ELR (cell line): Measurements from ENCODE around the gene BCS1L.
A peak's percentile ranks its signal among the peaks of the same experiment; 100 is the strongest.

Experiments used
- DNase-seq: peaks from one replicate; pipeline ENCODE4 v3.0.0-alpha.2; 2015; ENCODE audit warnings: low read depth

BCS1L gene

GRCh38 chr2:218662377-218662776, 2.9 kb downstream of the BCS1L start:
- DNase-seq = no peak

GRCh38 chr2:218662827-218663226, 3.3 kb downstream of the BCS1L start:
- DNase-seq = no peak

GRCh38 chr2:218663901-218664300, 4.4 kb downstream of the BCS1L start:
- no peak for DNase-seq

- no peak for DNase-seq
Measured at GRCh38 chr2:218664653-218665052, 5.2 kb downstream of the BCS1L start.

DNA sequence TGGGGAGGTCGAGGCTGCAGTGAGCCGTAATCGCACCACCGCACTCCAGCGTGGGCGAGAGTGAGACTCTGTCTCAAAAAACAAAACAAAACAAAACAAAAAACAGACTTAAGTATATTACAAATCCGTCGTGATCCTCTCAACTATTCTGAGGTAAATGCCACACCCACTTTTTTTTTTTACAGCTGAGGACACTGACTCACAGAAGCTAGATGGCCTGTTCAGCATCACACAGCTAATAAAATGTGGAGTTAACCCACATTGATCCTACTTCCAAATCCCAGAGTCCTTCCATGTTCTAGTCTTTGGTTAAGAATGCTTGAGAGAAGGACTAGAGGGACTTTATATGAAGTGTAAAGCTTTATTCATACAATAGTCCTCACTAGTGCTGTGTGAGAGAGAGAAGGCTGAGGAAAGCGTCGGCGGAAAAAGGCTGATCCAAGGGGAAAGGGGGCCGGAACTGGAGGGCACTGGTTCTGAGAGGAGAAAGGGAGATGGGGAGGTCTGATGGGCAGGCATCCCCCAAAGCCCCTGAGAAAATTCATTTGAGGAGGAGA, 11.7 kb downstream of the BCS1L start:
- peak; percentile 67 for DNase-seq

GRCh38 chr2:218671654-218672566, 12.4 kb downstream of the BCS1L start, which contains the start of the genes RNF25 and STK36:
RNF25 (minus strand) TSS chr2:218672002; CDS start chr2:218671970, 32 bp downstream.
STK36 (plus strand) TSS chr2:218672086; CDS start chr2:218672830, 744 bp downstream.
- DNase-seq = peak; percentile 96

- peak; percentile 65 for DNase-seq
Measured at GRCh38 chr2:218679119-218679518, 19.6 kb downstream of the BCS1L start.

GRCh38 chr2:218680061-218680460, 20.6 kb downstream of the BCS1L start:
- no peak for DNase-seq

GRCh38 chr2:218687400-218688060, 28.0 kb downstream of the BCS1L start:
- peak; percentile 89 for DNase-seq

GRCh38 chr2:218691234-218691633, 31.8 kb downstream of the BCS1L start:
- peak; percentile 29 for DNase-seq

DNA sequence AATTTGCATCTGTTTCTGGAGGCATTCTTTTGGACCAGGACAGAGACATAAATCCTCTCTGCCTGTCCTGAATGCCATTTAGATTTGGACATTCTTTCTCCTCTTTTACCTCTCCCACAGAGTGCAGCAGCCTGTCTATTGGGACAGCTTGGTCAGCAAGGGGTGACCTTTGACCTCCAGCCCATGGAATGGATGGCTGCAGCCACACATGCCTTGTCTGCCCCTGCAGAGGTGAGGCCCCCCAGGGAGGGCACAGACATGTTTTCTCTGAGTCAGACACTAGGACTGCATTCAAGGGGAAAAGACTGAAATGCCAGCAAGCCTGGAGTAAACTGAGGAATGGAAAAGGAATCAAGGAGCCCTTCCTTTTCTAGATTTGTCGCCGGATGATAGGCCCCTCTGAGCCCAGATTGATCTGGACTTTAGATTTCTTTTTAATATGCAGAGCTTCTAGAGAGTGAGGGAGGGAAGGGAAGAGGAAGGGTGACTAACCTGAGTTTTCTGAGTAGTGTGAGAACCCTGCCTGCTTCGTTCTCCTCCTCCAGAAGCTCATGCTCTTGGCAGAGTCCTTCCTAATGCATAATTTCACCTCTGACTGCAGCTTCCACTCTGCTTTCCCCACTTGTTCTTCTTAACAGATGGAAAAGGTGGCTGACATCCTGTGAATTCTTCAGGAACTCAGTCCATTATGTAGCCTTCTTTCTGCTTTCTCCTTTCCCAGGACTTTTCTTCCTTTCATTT, 35.1 kb downstream of the BCS1L start:
- peak; percentile 28 for DNase-seq

GRCh38 chr2:218698885-218699284, 39.4 kb downstream of the BCS1L start:
- DNase-seq = no peak

DNA sequence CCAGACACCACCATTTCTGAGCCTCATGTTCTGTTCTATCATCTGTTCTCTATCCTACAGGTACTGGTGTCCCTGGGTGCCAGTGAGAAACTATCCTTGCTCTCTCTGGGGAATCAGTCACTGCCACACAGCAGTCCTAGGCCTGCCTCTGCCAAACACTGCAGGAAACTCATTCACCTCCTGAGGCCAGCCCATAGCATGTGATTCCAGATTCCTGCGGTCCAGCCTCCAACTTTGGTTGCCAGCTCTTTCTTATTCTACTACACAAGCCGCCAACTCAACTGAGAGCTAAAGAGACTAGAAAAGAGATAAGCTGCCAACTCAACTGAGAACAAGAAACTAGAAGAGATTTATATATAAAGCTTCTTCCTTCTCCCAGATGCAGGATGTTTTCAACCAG, 42.3 kb downstream of the BCS1L start:
- DNase-seq = no peak

DNA sequence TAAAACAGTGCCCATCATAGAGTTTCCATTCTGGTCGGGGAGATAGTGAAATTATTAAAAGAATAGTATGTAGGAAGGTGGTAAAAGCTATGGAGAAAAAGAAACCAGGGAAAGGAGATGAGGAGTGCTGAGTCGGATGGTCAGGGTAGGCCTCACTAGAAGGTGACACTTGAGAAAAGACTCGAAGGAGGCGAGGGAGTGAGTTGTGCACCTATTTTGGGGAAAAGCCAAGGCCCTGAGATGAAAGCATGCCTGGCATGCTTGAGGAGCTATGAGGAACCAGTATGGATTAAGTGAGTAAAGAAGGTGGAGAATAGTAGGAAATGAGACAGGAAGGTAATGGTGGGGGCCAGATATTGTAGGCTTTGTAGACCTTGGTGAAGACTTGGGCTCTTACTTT, 43.9 kb downstream of the BCS1L start:
- DNase-seq = no peak

GRCh38 chr2:218708086-218708485, 48.6 kb downstream of the BCS1L start:
- DNase-seq = no peak

DNA sequence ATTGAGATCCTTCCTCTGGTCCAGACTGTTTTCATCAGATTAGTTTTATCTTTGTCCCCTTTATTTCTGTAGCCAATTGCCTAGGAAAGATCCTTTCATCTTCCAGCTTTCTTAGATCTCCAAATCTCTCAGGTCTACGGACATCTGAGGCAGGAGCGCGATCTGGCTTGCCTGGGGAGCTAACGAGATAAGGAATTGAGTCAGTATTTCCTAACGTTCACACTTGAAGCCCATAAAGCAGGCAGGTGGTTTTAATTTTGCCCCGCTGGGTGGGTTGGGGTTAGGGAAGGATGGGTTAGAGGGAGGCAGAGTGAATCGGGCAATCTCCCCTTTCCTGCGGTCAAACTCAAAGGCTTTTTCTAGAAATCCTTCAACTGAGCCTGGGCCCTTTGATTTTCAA, 50.4 kb downstream of the BCS1L start:
- no peak for DNase-seq

DNA sequence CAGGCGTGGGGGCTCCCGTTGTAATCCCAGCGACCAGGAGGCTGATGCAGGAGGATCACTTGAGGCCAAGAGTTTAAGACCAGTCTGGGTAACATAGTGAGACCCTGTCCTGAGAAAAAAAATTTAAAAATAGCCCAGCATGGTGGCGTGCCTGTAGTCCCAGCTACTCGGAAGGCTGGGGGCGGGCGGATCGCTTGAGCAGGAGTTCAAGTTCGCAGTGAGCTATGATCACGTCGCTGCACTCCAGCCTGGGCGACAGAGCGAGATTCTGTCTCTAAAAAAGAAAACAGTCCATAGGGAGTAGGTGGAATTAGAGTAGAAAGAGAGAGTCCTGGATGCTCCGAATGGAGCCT, 50.8 kb downstream of the BCS1L start:
- DNase-seq = no peak

GRCh38 chr2:218710687-218711549, 51.4 kb downstream of the BCS1L start, which contains the start of gene TTLL4:
TTLL4 (plus strand) TSS chr2:218710835; CDS start chr2:218737677, 26,842 bp downstream.
- DNase-seq = peak; percentile 97

- DNase-seq = peak; percentile 44
Measured at GRCh38 chr2:218711550-218711929, 52.1 kb downstream of the BCS1L start.
